Measurements from ENCODE around the gene TTYH1. TPM values are rescaled to one million over a fixed set of nuclear protein-coding genes. Genes with fewer than 3 reads are reported as not detected.

TTYH1 gene
- total and polyA plus RNA-seq, 2 of the 8 experiments (the other 6 are each of a cell fraction or from before 2014, with no cell fraction given): 26.7 to 46.5 TPM

- TF ChIP-seq RFX5 (IDR thresholded peaks at IDR 0.05; ENCODE audit: borderline replicate concordance, low read depth, low read length) (no peak), CHD2 (IDR thresholded peaks at IDR 0.05; ENCODE audit: low read length) (no peak), BACH1 (IDR thresholded peaks at IDR 0.05; ENCODE audit: low read length) (no peak), GABPA (IDR thresholded peaks at IDR 0.05; ENCODE audit: borderline replicate concordance, insufficient read depth, low read length) (no peak), RAD21 (IDR thresholded peaks at IDR 0.05 in 1 of 2, conservative IDR thresholded peaks at IDR 0.05 in 1 of 2; ENCODE audit: low read depth in 2 of 2, low read length in 2 of 2) (no peak), GTF2F1 (IDR thresholded peaks at IDR 0.05; ENCODE audit: borderline replicate concordance, low read depth, low read length) (no peak)
These were observed 1.1 kb upstream of the TTYH1 start (continued) for GRCh38 chr19:54414156-54414555.

Data from H1 (cell line).